HUES64 (cell line): Measurements from ENCODE around the gene TNFSF15. TPM values are rescaled to one million over a fixed set of nuclear protein-coding genes. Genes with fewer than 3 reads are reported as not detected.

Source experiments
- H3K27ac ChIP-seq: 2 replicates; pipeline ENCODE4 v1.7.0; 2013; ENCODE audit warnings: low read depth, low read length, inconsistent platforms
- H3K27me3 ChIP-seq: 2 replicates; pipeline ENCODE4 v1.6.1; 2013; ENCODE audit warnings: mild to moderate bottlenecking, low read length; ENCODE audit not compliant: insufficient read depth
- H3K36me3 ChIP-seq: 2 replicates; pipeline ENCODE4 v1.6.1; 2013; ENCODE audit warnings: mild to moderate bottlenecking, low read length; ENCODE audit not compliant: insufficient read depth
- H3K4me1 ChIP-seq: 2 replicates; pipeline ENCODE4 v1.6.1; 2013; ENCODE audit warnings: mild to moderate bottlenecking, low read length, moderate library complexity; ENCODE audit not compliant: insufficient read depth
- H3K4me3 ChIP-seq: 2 replicates; pipeline ENCODE4 v1.5.1; 2013; ENCODE audit warnings: mild to moderate bottlenecking, low read length, moderate library complexity
- H3K9ac ChIP-seq: 2 replicates; pipeline ENCODE4 v1.6.1; 2013; ENCODE audit warnings: mild to moderate bottlenecking, low read depth, low read length
- H3K9me3 ChIP-seq: 2 replicates; pipeline ENCODE4 v1.6.1; 2013; ENCODE audit warnings: low read depth, low read length; ENCODE audit not compliant: insufficient read depth
- WGBS: fragments of 150-250, 120-280 bp; methylation state at CpG from one replicate; pipeline ENCODE4 v1.1.7; 2013; ENCODE audit warnings: missing lambda C conversion rate; 5-methylcytosine and 5-hydroxymethylcytosine counted together
- polyA plus RNA-seq, 2 experiments: library from polyadenylated mRNA; stranded (reverse); fragments of 50-300 nt; gene quantifications; one replicate each; pipeline ENCODE4 v1.2.3, GENCODE V29; 2013

Gene TNFSF15
- polyA plus RNA-seq (2013, experiment 1 of 2) = 0.05 TPM
- polyA plus RNA-seq (2013, experiment 2 of 2) = 0.06 TPM

DNA sequence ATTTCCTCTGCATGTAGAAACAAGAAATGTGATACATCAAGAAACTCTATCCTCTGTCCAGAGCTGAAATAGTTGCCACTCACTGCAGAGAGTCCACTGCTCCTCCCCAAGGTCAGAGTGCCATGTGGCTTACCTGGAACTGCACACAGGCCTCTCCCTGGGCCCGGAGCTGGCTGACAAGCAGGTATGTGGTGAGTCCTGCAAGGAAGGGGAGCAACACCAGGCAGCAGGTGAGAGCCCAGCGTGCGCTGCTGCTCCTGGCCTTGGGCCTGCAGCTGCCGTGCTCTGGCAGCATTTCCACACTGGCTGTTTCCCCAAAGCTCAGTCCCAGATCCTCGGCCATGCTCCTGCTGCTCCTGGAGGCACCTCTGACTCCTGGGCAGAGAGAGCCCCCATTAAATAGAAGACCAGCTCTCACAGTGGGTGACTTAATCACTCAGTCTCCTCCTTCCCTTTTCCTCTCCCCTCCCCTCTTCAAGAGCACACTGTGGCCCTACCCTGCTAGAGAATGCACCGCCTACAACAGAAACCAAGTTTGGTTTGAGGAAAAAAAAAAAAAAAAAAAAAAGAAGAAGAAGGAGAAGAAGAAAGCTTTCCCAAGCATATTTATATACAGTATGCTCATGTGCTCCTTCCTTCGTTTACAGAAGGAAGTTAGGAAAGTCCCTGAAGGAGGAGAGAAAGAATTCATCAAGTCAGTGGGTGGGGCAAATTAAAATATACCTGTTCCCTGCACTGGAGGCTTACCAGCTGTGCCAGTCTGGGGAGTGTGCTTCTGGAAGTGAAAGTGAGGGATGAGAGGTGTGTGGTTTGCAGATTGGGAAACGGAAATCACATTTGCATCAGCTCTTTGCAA lies at the start of gene TNFSF15:
Gene TNFSF15 (minus strand): TSS at position 370 of the 856 bp plus-strand sequence. CDS start 27 bp downstream, at position 343.
- H3K9me3 ChIP-seq = no peaks in the 10 kb centered on the region
- no peak within 1 kb of the TSS for H3K27ac ChIP-seq
- H3K9ac ChIP-seq = 0 out of 2 replicates have a peak within 1 kb of the TSS, but pooled peaks have one; percentile 29
- H3K4me1 ChIP-seq = peaks cover 19% of the 10 kb centered on the region
- no peaks in the 10 kb centered on the region for H3K36me3 ChIP-seq
- H3K4me3 ChIP-seq = peak within 1 kb of the TSS; percentile 23
- WGBS = 40% methylated on average over 7 of the region's 8 CpGs
- no peaks in the 10 kb centered on the region for H3K27me3 ChIP-seq

- H3K36me3 ChIP-seq = no peaks in the 10 kb centered on the region
- H3K4me1 ChIP-seq = no peaks in the 10 kb centered on the region
- H3K27ac ChIP-seq = no peak overlapping the region
- H3K9me3 ChIP-seq = no peaks in the 10 kb centered on the region
- 91% methylated on average over 2 of the region's 2 CpGs for WGBS
- H3K27me3 ChIP-seq = no peaks in the 10 kb centered on the region
- no peak overlapping the region for H3K9ac ChIP-seq
- H3K4me3 ChIP-seq = no peak overlapping the region
Measured at GRCh38 chr9:114855488-114855887, 49.6 kb upstream of the TNFSF15 start.

DNA sequence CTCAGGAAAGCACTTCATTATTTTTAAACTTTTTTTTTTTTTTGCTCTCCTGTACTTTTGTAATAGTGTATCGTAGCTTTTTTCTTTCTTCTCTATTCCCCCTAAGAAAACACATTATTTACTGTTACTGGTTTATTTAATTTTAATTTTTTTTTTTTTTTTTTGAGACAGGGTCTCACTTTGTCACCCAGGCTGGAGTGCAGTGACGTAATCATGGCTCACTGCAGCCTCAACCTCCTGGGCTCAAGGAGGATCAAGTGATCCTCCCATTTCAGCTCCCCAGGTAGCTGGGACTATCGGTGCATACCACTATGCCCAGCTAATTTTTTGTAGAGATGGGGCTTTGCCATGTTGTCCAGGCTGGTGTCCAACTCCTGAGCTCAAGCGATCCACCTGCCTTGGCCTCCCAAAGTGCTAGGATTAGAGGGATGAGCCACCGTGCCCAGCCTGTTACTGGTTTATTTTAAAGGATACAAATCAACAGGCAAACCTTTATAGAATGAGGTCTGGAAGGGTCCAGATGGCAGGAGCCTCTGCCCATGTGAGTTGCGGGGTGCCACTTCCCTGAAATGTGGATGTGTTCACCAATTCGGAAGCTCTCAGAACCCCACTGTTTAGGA lies 49.0 kb upstream of the TNFSF15 start:
- no peaks in the 10 kb centered on the region for H3K27me3 ChIP-seq
- no peak overlapping the region for H3K4me3 ChIP-seq
- H3K4me1 ChIP-seq = no peaks in the 10 kb centered on the region
- H3K36me3 ChIP-seq = no peaks in the 10 kb centered on the region
- WGBS = 95% methylated on average over 6 of the region's 7 CpGs
- no peak overlapping the region for H3K9ac ChIP-seq
- H3K27ac ChIP-seq = no peak overlapping the region
- no peaks in the 10 kb centered on the region for H3K9me3 ChIP-seq

- no peak overlapping the region for H3K27ac ChIP-seq
- H3K9ac ChIP-seq = no peak overlapping the region
- H3K9me3 ChIP-seq = no peaks in the 10 kb centered on the region
- 87% methylated on average over 3 of the region's 3 CpGs for WGBS
- H3K36me3 ChIP-seq = no peaks in the 10 kb centered on the region
- no peak overlapping the region for H3K4me3 ChIP-seq
- no peaks in the 10 kb centered on the region for H3K27me3 ChIP-seq
- no peaks in the 10 kb centered on the region for H3K4me1 ChIP-seq
Measured at GRCh38 chr9:114853071-114853855, 47.4 kb upstream of the TNFSF15 start.

DNA sequence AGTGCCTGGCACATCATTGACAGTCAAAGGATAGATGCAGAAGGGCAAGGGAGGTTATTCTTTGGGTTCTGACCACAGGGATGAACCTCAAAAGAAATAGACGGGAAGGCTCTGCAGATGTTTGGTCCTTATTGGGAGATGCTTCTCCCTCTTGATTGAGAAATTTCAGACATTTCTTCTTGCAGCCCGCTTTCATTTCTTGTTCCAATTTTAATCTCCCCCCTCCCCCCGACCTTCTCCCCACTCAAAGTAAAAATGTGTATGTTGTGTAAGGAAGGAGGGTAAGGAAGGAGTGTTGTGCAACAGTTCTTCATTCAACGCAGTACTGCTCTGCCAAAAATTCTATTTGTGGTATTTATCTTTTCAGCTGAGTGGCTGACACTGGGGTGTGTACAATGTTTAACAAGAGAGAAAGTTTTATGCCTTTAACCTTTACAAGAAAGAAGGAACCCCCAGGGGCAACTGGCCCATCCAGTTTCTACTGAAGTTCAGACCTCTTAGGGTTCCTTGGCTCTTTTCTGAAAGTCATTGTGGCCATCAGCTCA lies 46.3 kb upstream of the TNFSF15 start:
- H3K36me3 ChIP-seq = no peaks in the 10 kb centered on the region
- H3K9me3 ChIP-seq = no peaks in the 10 kb centered on the region
- no peaks in the 10 kb centered on the region for H3K27me3 ChIP-seq
- no peak overlapping the region for H3K4me3 ChIP-seq
- WGBS = 95% methylated on average over 2 of the region's 4 CpGs
- H3K9ac ChIP-seq = no peak overlapping the region
- H3K27ac ChIP-seq = no peak overlapping the region
- no peaks in the 10 kb centered on the region for H3K4me1 ChIP-seq

- 85% methylated on average over 3 of the region's 3 CpGs for WGBS
- Histone ChIP-seq H3K36me3 (no peaks in the 10 kb centered on the region), H3K27me3 (no peaks in the 10 kb centered on the region), H3K4me1 (no peaks in the 10 kb centered on the region), H3K9me3 (no peaks in the 10 kb centered on the region), H3K4me3 (no peak overlapping the region), H3K9ac (no peak overlapping the region), H3K27ac (no peak overlapping the region)
Measured at GRCh38 chr9:114851306-114851705, 45.5 kb upstream of the TNFSF15 start.

- Histone ChIP-seq H3K4me1 (no peaks in the 10 kb centered on the region), H3K9ac (no peak overlapping the region), H3K4me3 (no peak overlapping the region), H3K36me3 (no peaks in the 10 kb centered on the region), H3K27me3 (no peaks in the 10 kb centered on the region), H3K27ac (no peak overlapping the region), H3K9me3 (no peaks in the 10 kb centered on the region)
- WGBS = 75% methylated on average over 2 of the region's 2 CpGs
Measured at GRCh38 chr9:114850871-114851270, 45.0 kb upstream of the TNFSF15 start.

- Histone ChIP-seq H3K27me3 (no peaks in the 10 kb centered on the region), H3K9ac (no peak overlapping the region), H3K4me1 (no peaks in the 10 kb centered on the region), H3K27ac (no peak overlapping the region), H3K4me3 (no peak overlapping the region), H3K9me3 (no peaks in the 10 kb centered on the region), H3K36me3 (no peaks in the 10 kb centered on the region)
- 96% methylated on average over 2 of the region's 2 CpGs for WGBS
Measured at GRCh38 chr9:114849450-114849849, 43.6 kb upstream of the TNFSF15 start.

- WGBS = 95% methylated on average over 4 of the region's 4 CpGs
- no peak overlapping the region for H3K27ac ChIP-seq
- no peak overlapping the region for H3K4me3 ChIP-seq
- H3K27me3 ChIP-seq = no peaks in the 10 kb centered on the region
- H3K9ac ChIP-seq = no peak overlapping the region
- H3K4me1 ChIP-seq = no peaks in the 10 kb centered on the region
- no peaks in the 10 kb centered on the region for H3K9me3 ChIP-seq
- H3K36me3 ChIP-seq = no peaks in the 10 kb centered on the region
Measured at GRCh38 chr9:114847492-114848417, 41.9 kb upstream of the TNFSF15 start.

- Histone ChIP-seq H3K9ac (no peak overlapping the region), H3K4me3 (no peak overlapping the region), H3K36me3 (no peaks in the 10 kb centered on the region), H3K27ac (no peak overlapping the region), H3K9me3 (no peaks in the 10 kb centered on the region), H3K27me3 (no peaks in the 10 kb centered on the region), H3K4me1 (no peaks in the 10 kb centered on the region)
- 92% methylated on average over 5 of the region's 5 CpGs for WGBS
Measured at GRCh38 chr9:114845373-114845772, 39.5 kb upstream of the TNFSF15 start.
